ENCODE results near the gene SMIM41.

Gene SMIM41

GRCh38 chr12:52079576-52080402, at the start of gene SMIM41:
SMIM41 (plus strand) TSS chr12:52079704; CDS start chr12:52079780, 76 bp downstream.
- DNase-seq (ENCODE audit: low read depth in 2 of 2) = no peak

- DNase-seq (ENCODE audit: low read depth in 2 of 2) = no peak
Observed at GRCh38 chr12:52032446-52032803, 47.1 kb upstream of the SMIM41 start.

GRCh38 chr12:52032804-52033445, 46.6 kb upstream of the SMIM41 start:
- peak; percentile 76 to 77 for DNase-seq (ENCODE audit: low read depth in 2 of 2)

- DNase-seq (ENCODE audit: low read depth in 2 of 2) = no peak
Observed at GRCh38 chr12:52033446-52034140, 45.9 kb upstream of the SMIM41 start.

GRCh38 chr12:52035190-52035589, 44.3 kb upstream of the SMIM41 start:
- DNase-seq (ENCODE audit: low read depth in 2 of 2) = no peak

GRCh38 chr12:52035926-52036325, 43.6 kb upstream of the SMIM41 start:
- no peak for DNase-seq (ENCODE audit: low read depth in 2 of 2)

GRCh38 chr12:52036587-52037171, 42.8 kb upstream of the SMIM41 start:
- DNase-seq (ENCODE audit: low read depth in 2 of 2) = peak; percentile 73 to 79

GRCh38 chr12:52037248-52037861, 42.1 kb upstream of the SMIM41 start:
- DNase-seq (ENCODE audit: low read depth in 2 of 2) = no peak

- DNase-seq (ENCODE audit: low read depth in 2 of 2) = no peak
Observed at GRCh38 chr12:52038447-52038846, 41.1 kb upstream of the SMIM41 start.

- DNase-seq (ENCODE audit: low read depth in 2 of 2) = no peak
Observed at GRCh38 chr12:52041035-52041434, 38.5 kb upstream of the SMIM41 start.

- DNase-seq (ENCODE audit: low read depth in 2 of 2) = no peak
Observed at GRCh38 chr12:52041695-52042123, 37.8 kb upstream of the SMIM41 start.

GRCh38 chr12:52042706-52043385, 36.7 kb upstream of the SMIM41 start:
- no peak for DNase-seq (ENCODE audit: low read depth in 2 of 2)

- no peak for DNase-seq (ENCODE audit: low read depth in 2 of 2)
Observed at GRCh38 chr12:52043386-52044212, 35.9 kb upstream of the SMIM41 start.

- no peak for DNase-seq (ENCODE audit: low read depth in 2 of 2)
Observed at GRCh38 chr12:52044292-52044983, 35.1 kb upstream of the SMIM41 start.

- DNase-seq (ENCODE audit: low read depth in 2 of 2) = no peak
Observed at GRCh38 chr12:52045794-52046199, 33.7 kb upstream of the SMIM41 start.

GRCh38 chr12:52046859-52047258, 32.6 kb upstream of the SMIM41 start:
- no peak for DNase-seq (ENCODE audit: low read depth in 2 of 2)

- no peak for DNase-seq (ENCODE audit: low read depth in 2 of 2)
Observed at GRCh38 chr12:52049286-52049685, 30.2 kb upstream of the SMIM41 start.

GRCh38 chr12:52049688-52050087, 29.8 kb upstream of the SMIM41 start:
- DNase-seq (ENCODE audit: low read depth in 2 of 2) = no peak

- DNase-seq (ENCODE audit: low read depth in 2 of 2) = no peak
Observed at GRCh38 chr12:52050116-52050757, 29.3 kb upstream of the SMIM41 start.
